HL-60/S4 treated with phorbol 12-myristate 13-acetate at 8.2 ng/mL for 4 days and 3 days (cell line): ENCODE data around the gene WDR72.
"Not testable (repeated sequence)": the region's sequence is repeated elsewhere in the genome, so short reads cannot be mapped to it uniquely, and the experiment has no call there.

Experiments used
- in situ Hi-C: fragments of 300-500 bp; cut with MboI; formaldehyde crosslinking; loops from 2 replicates; pipeline ENCODE4 v1.15.0; 2022; ENCODE audit warnings: low sequenced_read_pairs

Gene WDR72

GRCh38 chr15:53540626-53541300, 218.7 kb downstream of the WDR72 start:
- in situ Hi-C loops, result not testable (repeated sequence)

- in situ Hi-C loops, result no loop called here
Measured at GRCh38 chr15:53539878-53540277, 219.6 kb downstream of the WDR72 start.

- in situ Hi-C loops, result no loop called here
Measured at GRCh38 chr15:53536479-53537120, 222.9 kb downstream of the WDR72 start.

GRCh38 chr15:53535886-53536285, 223.6 kb downstream of the WDR72 start:
- in situ Hi-C loops, result no loop called here

- in situ Hi-C loops, result no loop called here
Measured at GRCh38 chr15:53534105-53534839, 225.2 kb downstream of the WDR72 start.

GRCh38 chr15:53530761-53531160, 228.7 kb downstream of the WDR72 start:
- in situ Hi-C loops, result no loop called here

- in situ Hi-C loops, result no loop called here
Measured at GRCh38 chr15:53527996-53528395, 231.5 kb downstream of the WDR72 start.

- in situ Hi-C loops, result no loop called here
Measured at GRCh38 chr15:53525894-53526293, 233.6 kb downstream of the WDR72 start.

GRCh38 chr15:53522991-53523390, 236.5 kb downstream of the WDR72 start:
- in situ Hi-C loops, result no loop called here

- in situ Hi-C loops, result no loop called here
Measured at GRCh38 chr15:53520996-53521395, 238.5 kb downstream of the WDR72 start.

- in situ Hi-C loops, result no loop called here
Measured at GRCh38 chr15:53513431-53513830, 246.0 kb downstream of the WDR72 start.

GRCh38 chr15:53512029-53512428, 247.4 kb downstream of the WDR72 start:
- in situ Hi-C loops, result no loop called here

GRCh38 chr15:53511175-53511574, 248.3 kb downstream of the WDR72 start:
- in situ Hi-C loops, result no loop called here

GRCh38 chr15:53506370-53506769, 253.1 kb downstream of the WDR72 start:
- in situ Hi-C loops, result no loop called here

GRCh38 chr15:53498996-53499395, 260.5 kb downstream of the WDR72 start:
- in situ Hi-C loops, result no loop called here

- in situ Hi-C loops, result no loop called here
Measured at GRCh38 chr15:53490341-53490740, 269.1 kb downstream of the WDR72 start.

- in situ Hi-C loops, result no loop called here
Measured at GRCh38 chr15:53482055-53482454, 277.4 kb downstream of the WDR72 start.

- in situ Hi-C loops, result no loop called here
Measured at GRCh38 chr15:53477981-53478766, 281.3 kb downstream of the WDR72 start.

GRCh38 chr15:53473886-53474285, 285.6 kb downstream of the WDR72 start:
- in situ Hi-C loops, result no loop called here

GRCh38 chr15:53473435-53473834, 286.0 kb downstream of the WDR72 start:
- in situ Hi-C loops, result no loop called here

GRCh38 chr15:53472883-53473282, 286.6 kb downstream of the WDR72 start:
- in situ Hi-C loops, result no loop called here
